ENCODE results near the gene PNO1. TPM values are rescaled to one million over a fixed set of nuclear protein-coding genes. Genes with fewer than 3 reads are reported as not detected.
A peak's percentile ranks its signal among the peaks of the same experiment; 100 is the strongest.

Gene PNO1
- total RNA-seq, 1 donor = 10.5 TPM

- DNase-seq (ENCODE audit: insufficient read length, low spot score, missing footprints) = no peak
- Histone ChIP-seq H4K20me1 (ENCODE audit: insufficient read depth, low read length) (peaks cover 42% of the 10 kb centered on the region), H3K36me3 (ENCODE audit: insufficient read depth, low read length) (no peaks in the 10 kb centered on the region), H3K4me2 (ENCODE audit: insufficient read depth, low read length) (peak overlapping the region; percentile 49), H3K9me3 (ENCODE audit: low read depth, low read length) (no peaks in the 10 kb centered on the region), H3K27me3 (ENCODE audit: insufficient read depth, low read length) (no peaks in the 10 kb centered on the region), H3K79me2 (ENCODE audit: insufficient read depth, low read length) (peaks cover 93% of the 10 kb centered on the region), H2AFZ (ENCODE audit: low read length) (no peak overlapping the region), H3K4me1 (ENCODE audit: insufficient read depth, low read length) (peaks cover 42% of the 10 kb centered on the region), H3K27ac (ENCODE audit: low read depth, low read length) (peak overlapping the region; percentile 52), H3K4me3 (ENCODE audit: insufficient read depth, low read length) (no peak overlapping the region)
- TF ChIP-seq CTCF (IDR thresholded peaks at IDR 0.05; ENCODE audit: extremely low read depth, low read depth, low read length) = no peak
Measured at GRCh38 chr2:68193144-68193543, 35.5 kb downstream of the PNO1 start.

- TF ChIP-seq CTCF (IDR thresholded peaks at IDR 0.05; ENCODE audit: extremely low read depth, low read depth, low read length) = no peak
Measured at GRCh38 chr2:68193787-68194372, 36.2 kb downstream of the PNO1 start.

GRCh38 chr2:68195096-68195495 lies 37.4 kb downstream of the PNO1 start:
- H3K9me3 ChIP-seq (ENCODE audit: low read depth, low read length) = no peaks in the 10 kb centered on the region
- H3K27me3 ChIP-seq (ENCODE audit: insufficient read depth, low read length) = no peaks in the 10 kb centered on the region
- no peak for DNase-seq (ENCODE audit: insufficient read length, low spot score, missing footprints)
- H3K79me2 ChIP-seq (ENCODE audit: insufficient read depth, low read length) = peaks cover 91% of the 10 kb centered on the region
- H2AFZ ChIP-seq (ENCODE audit: low read length) = no peak overlapping the region
- H3K36me3 ChIP-seq (ENCODE audit: insufficient read depth, low read length) = no peaks in the 10 kb centered on the region
- H3K4me1 ChIP-seq (ENCODE audit: insufficient read depth, low read length) = peaks cover 42% of the 10 kb centered on the region
- peak overlapping the region; percentile 7 for H3K27ac ChIP-seq (ENCODE audit: low read depth, low read length)
- no peak overlapping the region for H3K4me3 ChIP-seq (ENCODE audit: insufficient read depth, low read length)
- H4K20me1 ChIP-seq (ENCODE audit: insufficient read depth, low read length) = peaks cover 47% of the 10 kb centered on the region
- no peak overlapping the region for H3K4me2 ChIP-seq (ENCODE audit: insufficient read depth, low read length)
- no peak for TF ChIP-seq CTCF (IDR thresholded peaks at IDR 0.05; ENCODE audit: extremely low read depth, low read depth, low read length)

More at GRCh38 chr2:68193787-68194372, 36.2 kb downstream of the PNO1 start:
- Histone ChIP-seq H3K4me3 (ENCODE audit: insufficient read depth, low read length) (no peak overlapping the region), H3K4me1 (ENCODE audit: insufficient read depth, low read length) (peaks cover 42% of the 10 kb centered on the region), H2AFZ (ENCODE audit: low read length) (no peak overlapping the region), H4K20me1 (ENCODE audit: insufficient read depth, low read length) (peaks cover 42% of the 10 kb centered on the region), H3K9me3 (ENCODE audit: low read depth, low read length) (no peaks in the 10 kb centered on the region), H3K27ac (ENCODE audit: low read depth, low read length) (peak overlapping the region; percentile 52), H3K27me3 (ENCODE audit: insufficient read depth, low read length) (no peaks in the 10 kb centered on the region), H3K79me2 (ENCODE audit: insufficient read depth, low read length) (peaks cover 91% of the 10 kb centered on the region), H3K36me3 (ENCODE audit: insufficient read depth, low read length) (no peaks in the 10 kb centered on the region), H3K4me2 (ENCODE audit: insufficient read depth, low read length) (peak overlapping the region; percentile 49)
- DNase-seq (ENCODE audit: insufficient read length, low spot score, missing footprints) = peak; percentile 68

GRCh38 chr2:68196120-68196716 lies 38.5 kb downstream of the PNO1 start:
- no peak for DNase-seq (ENCODE audit: insufficient read length, low spot score, missing footprints)
- Histone ChIP-seq H3K79me2 (ENCODE audit: insufficient read depth, low read length) (peaks cover 91% of the 10 kb centered on the region), H4K20me1 (ENCODE audit: insufficient read depth, low read length) (peaks cover 42% of the 10 kb centered on the region)

More at GRCh38 chr2:68196120-68196716, 38.5 kb downstream of the PNO1 start:
- Histone ChIP-seq H3K4me3 (ENCODE audit: insufficient read depth, low read length) (no peak overlapping the region), H3K4me1 (ENCODE audit: insufficient read depth, low read length) (peaks cover 34% of the 10 kb centered on the region), H3K36me3 (ENCODE audit: insufficient read depth, low read length) (no peaks in the 10 kb centered on the region), H3K27me3 (ENCODE audit: insufficient read depth, low read length) (no peaks in the 10 kb centered on the region), H3K27ac (ENCODE audit: low read depth, low read length) (no peak overlapping the region), H3K4me2 (ENCODE audit: insufficient read depth, low read length) (no peak overlapping the region), H2AFZ (ENCODE audit: low read length) (no peak overlapping the region), H3K9me3 (ENCODE audit: low read depth, low read length) (no peaks in the 10 kb centered on the region)
- TF ChIP-seq CTCF (IDR thresholded peaks at IDR 0.05; ENCODE audit: extremely low read depth, low read depth, low read length) = peak; percentile 72
